ENCODE results near the gene UHRF1.

Gene UHRF1

GRCh38 chr19:4968462-4969291 lies 59.4 kb downstream of the UHRF1 start, which contains the start of gene KDM4B:
TSS of gene KDM4B (plus strand) at chr19:4969113. CDS start at chr19:5032891, 63,778 bp downstream.
- H3K4me3 ChIP-seq (ENCODE audit: low read depth, low read length) = peak within 1 kb of the TSS; percentile 77
- DNase-seq (ENCODE audit: low read depth, low spot score) = peak; percentile 96
- no peak for TF ChIP-seq CTCF (IDR thresholded peaks at IDR 0.05; ENCODE audit: insufficient read depth, low read length, missing control alignments)
- CTCF ChIA-PET = interaction anchor here (0.7 to 6.0 kb wide), 6 partner anchors 10 to 178 kb away, joined by 4 to 59 read pairs (median 6); partner anchors contain the start of gene FEM1A
- POLR2A ChIA-PET = interaction anchor here (0.5 to 2.7 kb wide), 19 partner anchors 9 to 582 kb away, joined by 3 to 14 read pairs (median 4); partner anchors contain the start of gene PLIN3

- ChIA-PET CTCF (interaction anchor here (0.7 to 6.0 kb wide), 6 partner anchors 10 to 178 kb away, joined by 3 to 59 read pairs (median 6); partner anchors contain the start of gene FEM1A), POLR2A (interaction anchor here (0.7 to 2.7 kb wide), 7 partner anchors 10 to 160 kb away, joined by 3 to 14 read pairs (median 3); partner anchors contain the start of gene PLIN3)
- no peak for TF ChIP-seq CTCF (IDR thresholded peaks at IDR 0.05; ENCODE audit: insufficient read depth, low read length, missing control alignments)
- DNase-seq (ENCODE audit: low read depth, low spot score) = no peak
- H3K4me3 ChIP-seq (ENCODE audit: low read depth, low read length) = peak overlapping the region; percentile 77
Observed at GRCh38 chr19:4969292-4969771, 60.0 kb downstream of the UHRF1 start.

- DNase-seq (ENCODE audit: low read depth, low spot score) = no peak
- H3K4me3 ChIP-seq (ENCODE audit: low read depth, low read length) = peak overlapping the region; percentile 77
- no peak for TF ChIP-seq CTCF (IDR thresholded peaks at IDR 0.05; ENCODE audit: insufficient read depth, low read length, missing control alignments)
- ChIA-PET POLR2A (interaction anchor here (0.6 to 2.7 kb wide), 3 partner anchors 58 to 107 kb away, joined by 3 to 14 read pairs (median 5); no protein-coding TSS in a partner anchor), CTCF (interaction anchor here (1.1 to 6.0 kb wide), 4 partner anchors 9 to 179 kb away, joined by 3 to 59 read pairs (median 16); partner anchors contain the start of gene FEM1A)
Observed at GRCh38 chr19:4969772-4970531, 60.7 kb downstream of the UHRF1 start.

GRCh38 chr19:4970558-4971423 lies 61.5 kb downstream of the UHRF1 start:
- no peak for DNase-seq (ENCODE audit: low read depth, low spot score)
- H3K4me3 ChIP-seq (ENCODE audit: low read depth, low read length) = peak overlapping the region; percentile 77
- ChIA-PET CTCF (interaction anchor here (0.8 to 6.0 kb wide), 8 partner anchors 8 to 162 kb away, joined by 3 to 59 read pairs (median 4); no protein-coding TSS in a partner anchor), POLR2A (interaction anchor here (1.2 to 2.7 kb wide), 3 partner anchors 59 to 61 kb away, joined by 4 to 14 read pairs (median 5); no protein-coding TSS in a partner anchor)
- no peak for TF ChIP-seq CTCF (IDR thresholded peaks at IDR 0.05; ENCODE audit: insufficient read depth, low read length, missing control alignments)

- ChIA-PET CTCF (interaction anchor here (0.8 to 6.0 kb wide), 7 partner anchors 10 to 162 kb away, joined by 3 to 59 read pairs (median 4); no protein-coding TSS in a partner anchor), POLR2A (interaction anchor here (1.2 to 2.0 kb wide), 3 partner anchors 30 to 60 kb away, joined by 3 to 5 read pairs (median 4); no protein-coding TSS in a partner anchor)
- peak overlapping the region; percentile 77 for H3K4me3 ChIP-seq (ENCODE audit: low read depth, low read length)
- no peak for TF ChIP-seq CTCF (IDR thresholded peaks at IDR 0.05; ENCODE audit: insufficient read depth, low read length, missing control alignments)
- no peak for DNase-seq (ENCODE audit: low read depth, low spot score)
Observed at GRCh38 chr19:4971424-4971793, 62.1 kb downstream of the UHRF1 start.

All from AG04449 (cell line).